IPS-18c (cell line): ENCODE data around the gene CSH1.
"Not testable (repeated sequence)": the region's sequence is repeated elsewhere in the genome, so short reads cannot be mapped to it uniquely, and the experiment has no call there.

Experiments
- H3K4me3 ChIP-seq: 2 replicates; pipeline ENCODE4 v1.7.0; 2013; ENCODE audit warnings: low read depth, mild to moderate bottlenecking, low read length, moderate library complexity; ENCODE audit not compliant: insufficient read depth
- H3K9me3 ChIP-seq: one replicate; pipeline ENCODE4 v1.6.1; 2013; ENCODE audit warnings: mild to moderate bottlenecking, low read length, moderate library complexity; ENCODE audit not compliant: control insufficient read depth, insufficient read depth

CSH1 gene

DNA sequence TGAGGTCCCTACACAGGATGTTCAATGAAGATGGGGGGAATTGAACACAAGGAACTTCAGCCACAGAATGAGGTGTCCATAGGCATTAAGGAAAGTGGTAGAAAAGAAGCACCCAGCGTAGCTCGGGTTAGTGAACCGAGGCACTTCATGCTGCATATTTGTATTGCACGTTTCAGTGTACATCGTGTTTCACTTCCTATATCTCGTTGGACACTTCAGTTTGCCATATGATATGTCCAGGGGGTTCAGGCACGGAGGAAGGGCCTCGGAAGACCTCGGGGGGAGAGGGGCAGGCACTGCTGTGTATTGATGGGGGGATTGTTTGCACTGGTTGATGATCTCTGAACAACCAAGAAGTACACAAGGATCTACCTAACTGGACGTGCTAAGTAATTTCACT is 19.4 kb upstream of the CSH1 start:
- H3K4me3 ChIP-seq, H3K9me3 ChIP-seq: not testable (repeated sequence)

DNA sequence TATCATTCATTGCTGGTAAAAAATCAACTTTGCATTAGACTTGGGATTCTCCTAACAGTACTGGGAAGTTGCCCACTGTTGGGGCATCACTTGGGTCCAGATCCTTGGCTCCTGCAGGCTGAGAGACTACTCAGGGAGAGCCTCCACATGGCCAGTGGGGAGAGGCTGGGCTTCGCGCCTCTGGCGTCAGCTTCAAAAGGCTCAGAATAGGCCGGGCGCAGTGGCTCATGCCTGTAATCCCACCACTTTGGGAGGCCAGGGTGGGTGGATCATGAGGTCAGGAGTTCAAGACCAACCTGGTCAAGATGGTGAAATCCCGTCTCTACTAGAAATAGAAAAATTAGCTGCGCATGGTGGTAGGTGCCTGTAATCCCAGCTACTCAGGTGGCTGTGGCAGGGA is 18.1 kb upstream of the CSH1 start:
- peaks cover 4% of the 10 kb centered on the region for H3K9me3 ChIP-seq
- no peak overlapping the region for H3K4me3 ChIP-seq

DNA sequence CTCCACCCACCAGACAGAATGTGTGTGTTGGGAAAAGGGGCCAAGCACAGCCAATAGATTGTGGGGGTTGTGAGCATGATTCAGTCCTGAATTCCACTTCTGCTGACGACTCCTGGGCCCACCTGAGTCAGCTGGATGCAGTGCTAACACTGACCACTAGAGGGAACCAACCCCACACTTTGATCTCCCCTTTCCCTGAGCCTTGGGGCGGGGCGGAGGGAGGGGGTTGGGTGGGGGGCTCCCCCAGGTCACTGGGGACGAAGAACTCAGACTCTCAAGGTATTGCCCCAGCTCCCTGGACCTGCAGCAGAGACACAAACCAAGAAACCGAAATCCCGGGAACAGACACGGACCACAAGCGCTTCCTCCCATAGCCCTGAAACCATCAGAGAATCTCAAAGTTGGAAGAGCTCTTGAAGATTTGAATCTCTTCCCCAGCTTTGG is 15.3 kb upstream of the CSH1 start:
- Histone ChIP-seq H3K4me3 (no peak overlapping the region), H3K9me3 (no peaks in the 10 kb centered on the region)

DNA sequence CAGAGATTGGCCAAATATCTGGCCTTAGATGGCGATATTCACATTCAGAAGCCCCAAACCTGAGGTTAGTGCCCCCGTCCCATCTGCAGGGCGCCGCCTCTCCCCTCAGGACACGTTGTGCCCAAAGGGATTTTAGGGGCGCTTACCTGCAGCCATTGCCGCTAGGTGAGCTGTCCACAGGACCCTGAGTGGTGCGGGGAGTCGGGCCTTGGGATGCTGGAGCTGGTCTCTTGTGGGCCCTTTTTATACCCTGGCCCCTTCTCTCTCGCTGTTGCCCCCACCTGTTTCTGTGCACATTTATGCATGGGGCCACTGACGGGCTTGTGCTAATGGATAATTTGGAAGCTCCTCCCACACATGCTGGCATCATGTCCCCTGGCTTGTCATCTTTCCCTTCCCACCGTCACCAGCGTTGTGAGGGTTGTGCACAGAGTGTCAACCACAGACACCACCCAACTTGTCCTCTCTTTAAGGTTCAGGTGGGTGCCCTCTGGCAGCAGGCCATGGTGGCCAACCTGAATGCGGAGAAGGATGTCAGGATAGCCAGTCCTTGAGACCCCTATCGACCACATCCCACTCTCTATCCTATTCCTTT is 14.8 kb upstream of the CSH1 start, which contains the start of gene CSHL1:
Gene CSHL1, minus strand, starts transcription at position 218 of the 595 bp plus-strand sequence. Its CDS starts 62 bp downstream, at position 156.
- H3K9me3 ChIP-seq = no peaks in the 10 kb centered on the region
- no peak within 1 kb of the TSS for H3K4me3 ChIP-seq

DNA sequence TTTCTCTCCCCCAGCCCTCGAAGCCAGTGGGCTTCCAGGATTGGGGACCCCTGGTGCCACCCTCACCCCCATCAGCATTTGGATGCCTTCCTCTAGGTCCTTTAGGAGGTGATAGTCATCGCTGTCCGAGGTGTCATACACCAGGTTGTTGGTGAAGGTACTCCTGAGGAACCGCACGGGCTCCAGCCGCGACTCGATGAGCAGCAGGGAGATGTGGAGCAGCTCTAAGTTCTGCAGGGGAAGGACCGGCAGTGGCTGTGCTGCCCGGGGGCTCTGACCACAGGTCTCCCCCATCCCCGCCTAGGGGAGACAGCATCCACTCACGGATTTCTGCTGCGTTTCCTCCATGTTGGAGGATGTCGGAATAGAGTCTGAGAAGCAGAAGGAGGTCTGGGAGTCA is 13.7 kb upstream of the CSH1 start:
- Histone ChIP-seq H3K4me3 (no peak overlapping the region), H3K9me3 (no peaks in the 10 kb centered on the region)

DNA sequence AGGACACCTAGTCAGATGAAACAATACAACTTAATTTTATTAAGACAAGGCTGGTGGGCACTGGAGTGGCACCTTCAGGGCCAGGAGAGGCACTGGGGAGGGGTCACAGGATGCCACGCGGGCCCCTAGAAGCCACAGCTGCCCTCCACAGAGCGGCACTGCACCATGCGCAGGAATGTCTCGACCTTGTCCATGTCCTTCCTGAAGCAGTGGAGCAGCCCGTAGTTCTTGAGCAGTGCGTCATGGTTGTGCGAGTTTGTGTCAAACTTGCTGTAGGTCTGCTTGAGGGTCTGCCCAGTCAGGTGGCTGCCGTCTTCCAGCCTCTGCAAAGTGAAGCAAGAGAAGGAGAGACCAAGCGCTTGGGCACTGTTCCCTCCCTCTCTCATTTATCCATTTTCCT is 13.2 kb upstream of the CSH1 start:
- not testable (repeated sequence) for H3K9me3 ChIP-seq, H3K4me3 ChIP-seq

DNA sequence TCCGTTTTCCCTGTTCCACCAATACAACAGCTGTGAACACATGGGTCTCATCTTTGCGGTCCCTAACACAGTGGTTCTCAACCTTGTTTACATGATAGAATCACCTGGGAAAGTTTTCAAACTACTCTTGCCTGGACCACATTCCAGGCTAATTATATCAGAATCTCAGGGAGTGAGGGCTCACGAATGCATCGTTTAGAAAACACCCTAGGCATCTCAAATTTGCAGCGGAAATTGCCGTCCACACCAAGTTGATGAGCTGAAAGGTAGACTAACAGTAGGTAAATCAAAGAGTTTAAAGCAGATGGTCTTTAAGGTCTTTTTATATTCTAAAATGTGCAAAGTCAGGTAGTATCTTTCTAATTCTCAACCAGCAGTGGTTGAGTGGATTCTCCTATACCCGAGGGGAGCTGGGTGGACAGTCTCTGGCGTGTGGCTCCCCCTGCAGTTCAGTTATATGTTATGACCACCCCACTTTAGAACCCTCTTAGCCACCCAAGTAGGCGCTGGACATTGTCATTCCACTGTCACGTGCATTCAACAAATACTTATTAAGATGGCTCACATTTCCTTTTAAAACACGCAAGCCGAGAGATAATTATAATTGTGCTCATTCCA is 10.9 kb upstream of the CSH1 start:
- not testable (repeated sequence) for H3K4me3 ChIP-seq, H3K9me3 ChIP-seq

DNA sequence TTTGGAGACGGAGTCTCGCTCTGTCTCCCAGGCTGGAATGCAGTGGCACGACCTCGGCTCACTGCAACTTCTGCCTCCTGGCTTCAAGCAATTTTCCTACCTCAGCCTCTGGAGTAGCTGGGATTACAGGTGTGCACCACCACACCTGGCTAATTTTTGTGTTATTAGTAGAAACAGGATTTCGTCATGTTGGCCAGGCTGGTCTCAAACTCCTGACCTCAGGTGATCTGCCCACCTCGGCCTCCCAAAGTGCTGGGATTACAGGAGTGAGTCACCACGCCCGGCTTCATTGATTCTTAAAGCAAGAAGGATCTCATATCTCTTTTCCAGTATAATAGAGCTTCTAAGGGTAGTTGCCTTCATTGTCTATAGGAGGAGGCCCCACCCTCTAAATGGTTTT is 8.4 kb upstream of the CSH1 start:
- H3K9me3 ChIP-seq, H3K4me3 ChIP-seq: not testable (repeated sequence)

DNA sequence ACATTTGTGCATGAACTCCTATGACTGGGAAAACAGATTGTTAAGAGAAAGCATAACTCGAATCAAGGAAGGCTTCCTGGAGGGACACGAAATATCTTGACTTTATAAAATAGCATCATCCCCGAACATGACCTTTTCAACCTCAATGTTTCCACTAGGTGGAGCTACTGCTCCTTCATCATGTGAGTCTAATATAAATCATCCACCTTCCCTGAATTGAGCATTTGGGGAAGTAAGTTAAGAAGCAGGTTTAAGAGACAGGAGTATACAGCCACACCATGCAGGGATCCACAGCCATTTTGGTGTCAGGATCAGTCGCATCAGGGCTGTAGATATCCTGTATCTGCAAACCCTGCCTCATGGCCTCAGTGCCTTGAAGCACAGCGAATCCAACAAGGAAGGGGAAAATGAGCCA is 7.4 kb upstream of the CSH1 start:
- not testable (repeated sequence) for H3K4me3 ChIP-seq, H3K9me3 ChIP-seq

DNA sequence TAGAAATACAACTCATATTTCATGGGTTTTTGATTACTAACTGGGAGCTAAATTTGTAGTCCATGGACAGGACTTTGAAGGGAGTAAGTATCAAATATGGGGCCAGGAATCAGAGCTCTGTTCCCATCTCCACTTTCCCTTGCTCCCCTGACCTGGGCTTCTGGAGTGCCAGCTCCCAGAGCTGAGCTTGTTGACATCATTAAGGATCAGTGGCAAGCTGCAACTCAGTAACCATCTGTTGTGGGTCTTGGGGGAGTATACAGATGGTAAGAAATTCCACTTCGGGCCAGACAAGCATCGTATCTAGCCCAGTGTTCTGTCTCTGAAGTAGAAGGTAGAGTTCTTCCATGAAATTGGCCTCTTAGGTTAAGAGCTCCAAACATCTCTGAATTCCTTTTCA is 5.6 kb upstream of the CSH1 start:
- not testable (repeated sequence) for H3K9me3 ChIP-seq, H3K4me3 ChIP-seq

DNA sequence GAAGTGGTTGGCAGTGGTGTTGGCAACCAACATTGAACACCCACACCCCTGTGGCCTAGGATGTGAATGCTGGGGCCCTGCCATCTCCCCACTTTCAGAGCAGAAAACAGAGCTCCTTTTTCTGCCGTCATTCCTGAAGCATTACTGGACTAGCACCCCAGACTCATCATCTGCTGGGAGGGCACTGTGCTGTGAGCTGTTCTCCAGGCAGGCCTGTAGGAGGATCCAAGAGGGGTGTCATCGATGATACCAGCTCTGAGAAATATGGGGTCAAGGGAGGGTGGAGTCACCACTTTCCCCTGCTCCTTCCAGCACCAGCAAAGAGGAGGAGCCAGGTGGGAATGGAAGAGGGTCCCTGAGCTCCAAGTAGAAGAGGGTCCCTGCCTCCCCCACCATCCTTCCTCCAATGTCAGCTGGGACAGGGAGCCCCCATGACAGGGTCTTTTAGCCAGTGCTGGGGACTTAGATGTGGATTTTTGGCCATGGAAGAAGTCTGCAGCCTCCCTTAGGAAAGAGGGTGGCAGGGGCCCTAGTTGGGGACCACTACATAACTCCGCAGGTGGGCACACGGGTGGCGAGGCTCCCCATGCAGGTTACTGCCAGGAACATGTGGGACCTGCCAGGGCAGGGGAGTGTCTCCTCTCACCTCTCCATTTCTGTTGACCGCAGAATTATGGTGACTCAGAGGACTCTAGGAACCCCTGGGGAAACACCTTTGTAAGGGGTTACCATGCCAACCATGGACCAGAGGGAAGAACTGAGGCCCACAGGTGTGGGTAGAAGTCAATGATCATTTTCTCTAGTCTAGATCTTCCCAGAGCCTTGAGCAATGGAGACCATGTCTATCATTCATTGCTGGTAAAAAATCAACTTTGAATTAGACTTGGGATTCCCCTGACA is 2.8 kb upstream of the CSH1 start:
- H3K4me3 ChIP-seq, H3K9me3 ChIP-seq: not testable (repeated sequence)

DNA sequence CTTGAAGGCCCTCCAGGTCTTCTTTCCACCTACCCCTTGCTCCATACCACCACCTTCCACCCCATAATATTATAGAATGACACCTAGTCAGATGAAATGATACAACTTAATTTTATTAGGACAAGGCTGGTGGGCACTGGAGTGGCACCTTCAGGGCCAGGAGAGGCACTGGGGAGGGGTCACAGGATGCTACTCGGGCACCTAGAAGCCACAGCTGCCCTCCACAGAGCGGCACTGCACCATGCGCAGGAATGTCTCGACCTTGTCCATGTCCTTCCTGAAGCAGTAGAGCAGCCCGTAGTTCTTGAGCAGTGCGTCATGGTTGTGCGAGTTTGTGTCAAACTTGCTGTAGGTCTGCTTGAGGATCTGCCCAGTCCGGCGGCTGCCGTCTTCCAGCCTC is 1.6 kb downstream of the CSH1 start:
- not testable (repeated sequence) for H3K4me3 ChIP-seq, H3K9me3 ChIP-seq

DNA sequence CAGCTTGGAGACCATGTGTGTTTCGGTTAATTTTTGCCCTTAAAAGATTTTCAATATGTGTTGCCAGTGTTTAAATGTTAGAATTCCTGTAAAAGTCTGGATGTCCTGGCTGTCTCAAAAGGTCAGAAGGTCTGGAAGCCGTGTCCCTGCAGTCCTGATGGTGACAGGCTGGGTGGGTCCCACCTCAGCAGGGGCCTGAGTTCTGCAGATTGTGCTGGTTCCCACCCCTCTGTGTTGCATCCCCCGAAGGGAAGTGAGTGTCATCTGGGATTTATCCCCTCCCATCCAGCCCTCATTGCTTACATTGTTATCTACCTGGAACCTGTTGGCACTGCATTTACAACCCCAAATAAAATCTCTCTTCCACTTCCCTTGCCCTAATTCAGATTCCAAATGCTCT is 2.4 kb downstream of the CSH1 start:
- not testable (repeated sequence) for H3K4me3 ChIP-seq, H3K9me3 ChIP-seq

DNA sequence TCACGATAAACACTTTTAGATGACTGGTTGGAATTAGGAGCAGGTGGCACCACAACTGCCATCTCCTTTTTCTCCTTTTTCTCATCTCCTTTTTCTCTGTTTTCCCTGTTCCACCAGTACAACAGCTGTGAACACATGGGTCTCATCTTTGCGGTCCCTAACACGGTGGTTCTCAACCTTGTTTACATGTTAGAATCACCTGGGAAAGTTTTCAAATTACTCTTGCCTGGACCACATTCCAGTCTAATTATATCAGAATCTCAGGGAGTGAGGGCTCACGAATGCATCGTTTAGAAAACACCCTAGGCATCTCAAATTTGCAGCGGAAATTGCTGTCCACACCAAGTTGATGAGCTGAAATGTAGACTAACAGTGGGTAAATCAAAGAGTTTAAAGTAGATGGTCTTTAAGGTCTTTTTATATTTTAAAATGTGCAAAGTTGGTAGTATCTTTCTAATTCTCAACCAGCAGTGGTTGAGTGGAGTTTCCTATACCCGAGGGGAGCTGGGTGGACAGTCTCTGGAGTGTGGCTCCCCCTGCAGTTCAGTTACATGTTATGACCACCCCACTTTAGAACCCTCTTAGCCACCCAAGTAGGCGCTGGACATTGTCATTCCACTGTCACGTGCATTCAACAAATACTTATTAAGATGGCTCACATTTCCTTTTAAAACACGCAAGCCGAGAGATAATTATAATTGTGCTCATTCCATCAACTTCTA is 3.9 kb downstream of the CSH1 start:
- not testable (repeated sequence) for H3K9me3 ChIP-seq, H3K4me3 ChIP-seq

DNA sequence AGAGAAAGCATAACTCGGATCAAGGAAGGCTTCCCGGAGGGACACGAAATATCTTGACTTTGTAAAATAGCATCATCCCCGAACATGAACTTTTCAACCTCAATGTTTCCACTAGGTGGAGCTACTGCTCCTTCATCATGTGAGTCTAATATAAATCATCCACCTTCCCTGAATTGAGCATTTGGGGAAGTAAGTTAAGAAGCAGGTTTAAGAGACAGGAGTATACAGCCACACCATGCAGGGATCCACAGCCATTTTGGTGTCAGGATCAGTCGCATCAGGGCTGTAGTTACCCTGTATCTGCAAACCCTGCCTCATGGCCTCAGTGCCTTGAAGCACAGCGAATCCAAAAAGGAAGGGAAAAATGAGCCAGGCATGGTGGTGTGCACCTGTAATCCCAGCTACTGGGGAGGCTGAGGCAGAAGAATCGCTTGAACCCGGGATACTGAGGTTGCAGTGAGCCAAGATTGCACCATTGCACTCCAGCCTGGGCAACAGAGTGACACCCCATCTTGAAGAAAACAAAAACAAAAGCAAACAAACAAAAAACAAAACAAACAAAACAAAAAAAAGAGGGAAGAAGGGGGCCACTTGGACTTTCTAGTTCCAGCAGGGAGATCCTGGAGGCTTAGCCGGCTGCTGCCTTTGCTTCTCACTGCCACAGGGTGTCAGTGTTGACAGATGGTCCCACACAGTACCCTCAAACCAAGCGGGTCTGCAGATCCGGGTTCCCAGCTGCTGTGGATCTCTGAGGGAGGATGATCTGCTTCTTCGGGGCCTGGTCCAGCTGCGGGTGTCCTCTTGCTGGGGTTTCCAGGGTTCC is 7.1 kb downstream of the CSH1 start:
- not testable (repeated sequence) for H3K4me3 ChIP-seq, H3K9me3 ChIP-seq

DNA sequence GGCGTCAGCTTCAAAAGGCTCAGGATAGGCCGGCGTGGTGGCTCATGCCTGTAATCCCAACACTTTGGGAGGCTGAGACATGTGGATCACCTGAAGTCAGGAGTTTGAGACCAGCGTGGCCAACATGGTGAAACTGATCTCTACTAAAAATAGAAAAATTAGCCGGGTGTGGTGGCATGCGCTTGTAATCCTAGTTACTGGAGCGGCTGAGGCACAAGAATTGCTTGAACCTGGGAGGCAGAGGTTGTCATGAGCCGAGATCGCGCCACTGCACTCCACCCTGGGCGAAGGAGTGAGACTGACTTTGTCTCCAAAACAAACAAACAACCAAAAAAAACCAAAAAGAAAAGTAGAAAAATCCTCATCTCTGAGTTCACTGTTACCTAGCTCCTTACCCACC is 11.3 kb downstream of the CSH1 start:
- not testable (repeated sequence) for H3K9me3 ChIP-seq, H3K4me3 ChIP-seq

DNA sequence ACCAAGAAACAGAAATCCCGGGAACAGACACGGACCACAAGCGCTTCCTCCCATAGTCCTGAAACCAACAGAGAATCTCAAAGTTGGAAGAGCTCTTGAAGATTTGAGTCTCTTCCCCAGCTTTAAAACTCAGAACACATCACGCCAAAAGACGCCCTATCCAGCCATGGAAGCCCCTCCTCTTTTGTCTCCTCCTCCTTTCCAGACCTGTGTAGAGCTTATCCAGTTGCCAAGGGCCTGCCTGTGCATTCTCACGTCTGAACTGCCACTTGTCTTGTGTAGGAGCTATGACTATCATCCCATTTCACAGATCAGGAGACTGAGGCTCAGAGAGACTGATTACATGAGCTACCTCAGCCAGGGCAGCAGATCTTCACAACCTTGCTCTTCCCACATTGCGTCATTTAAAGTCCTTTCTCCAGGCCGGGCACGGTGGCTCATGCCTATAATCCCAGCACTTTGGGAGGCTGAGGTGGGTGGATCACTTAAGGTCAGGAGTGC is 13.7 kb downstream of the CSH1 start:
- not testable (repeated sequence) for H3K9me3 ChIP-seq, H3K4me3 ChIP-seq
